Measurements from ENCODE around the gene TMC8. TPM values are rescaled to one million over a fixed set of nuclear protein-coding genes. Genes with fewer than 3 reads are reported as not detected.

Gene TMC8
- polyA plus RNA-seq, 4 donors: 1.4 to 2.6 (median 2.1) TPM

DNA sequence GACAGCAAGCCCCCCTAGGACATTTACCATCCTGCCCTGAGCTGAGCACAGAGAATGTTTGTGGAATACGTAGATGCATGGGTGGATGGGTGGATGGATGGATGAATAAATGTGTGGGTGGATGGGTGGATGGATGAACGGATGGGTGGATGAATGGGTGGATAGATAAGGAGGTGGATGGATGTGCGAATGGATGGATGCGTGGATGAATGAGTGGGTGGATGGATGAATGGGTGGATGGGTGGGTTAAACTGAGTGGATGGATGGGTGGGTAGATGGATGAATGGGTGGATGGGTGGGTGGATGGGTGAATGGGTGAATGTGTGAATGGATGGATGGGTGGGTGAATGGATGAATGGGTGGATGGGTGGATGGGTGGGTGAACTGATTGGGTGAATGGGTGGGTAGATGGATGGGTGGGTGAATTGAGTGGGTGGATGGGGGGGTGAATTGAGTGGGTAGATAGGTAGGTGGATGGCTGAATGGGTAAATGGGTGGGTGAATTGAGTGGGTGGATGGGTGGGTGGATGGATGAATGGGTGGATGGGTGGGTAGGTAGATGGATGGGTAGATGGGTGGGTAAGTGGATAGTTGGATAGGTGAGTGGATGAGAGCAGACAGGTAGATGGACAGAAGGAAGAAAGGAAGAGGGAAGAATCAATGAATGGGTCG is 7.2 kb upstream of the TMC8 start:
- DNase-seq (ENCODE audit: low read depth in 4 of 4, low spot score in 3 of 4): no peak

DNA sequence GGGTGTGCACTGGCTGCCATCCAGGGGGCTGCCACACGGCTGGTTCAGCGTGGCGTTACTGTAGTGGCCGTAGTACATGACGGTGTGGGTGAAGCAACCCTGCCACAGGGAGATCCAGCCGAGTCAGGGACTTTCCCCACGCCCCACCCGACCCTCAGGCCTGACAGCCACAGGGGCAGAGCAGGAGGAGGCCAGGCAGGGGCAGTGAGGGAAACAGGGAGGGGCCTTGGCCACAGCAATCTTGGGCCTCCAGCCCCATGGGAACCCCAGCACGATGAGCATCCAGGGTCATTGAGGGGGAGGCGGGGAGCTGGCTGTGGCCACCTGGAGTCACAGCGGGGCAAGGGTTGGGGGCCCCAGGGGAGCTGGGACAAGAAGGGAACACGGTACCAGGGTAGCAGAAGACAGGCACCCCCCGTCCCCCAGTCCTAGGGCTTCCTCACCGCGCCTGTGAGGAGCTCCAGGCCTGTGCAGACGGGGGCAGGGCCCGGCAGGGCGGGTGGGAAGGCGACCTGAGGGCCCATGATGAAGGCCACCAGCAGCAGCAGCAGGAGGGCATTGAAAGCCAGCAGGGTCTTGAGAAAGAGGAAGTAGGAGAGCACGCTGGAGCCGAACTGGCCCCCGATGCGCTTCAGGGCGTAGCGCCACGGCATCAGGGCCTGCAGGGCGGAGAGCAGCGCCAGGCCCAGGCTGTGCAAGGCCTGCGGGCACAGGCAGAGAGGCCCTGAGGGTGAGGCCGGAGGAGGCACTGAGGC is 6.3 kb upstream of the TMC8 start:
- no peak for DNase-seq (ENCODE audit: low read depth in 4 of 4, low spot score in 3 of 4)

DNA sequence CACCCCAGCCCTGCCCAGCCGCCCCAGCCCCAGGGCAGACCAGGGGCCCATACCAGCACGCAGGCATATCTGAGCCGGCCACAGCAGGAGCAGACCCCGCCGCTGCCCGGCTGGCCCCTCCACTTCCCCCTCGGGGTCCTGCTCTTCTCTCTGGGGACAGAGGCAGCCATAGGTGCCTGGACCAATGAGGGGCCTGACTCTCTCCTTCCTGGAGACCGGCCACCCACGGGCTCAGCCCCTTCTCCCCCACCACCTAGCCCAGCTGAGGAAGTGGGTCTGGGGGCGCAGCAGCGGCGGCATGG is 5.8 kb upstream of the TMC8 start:
- no peak for DNase-seq (ENCODE audit: low read depth in 4 of 4, low spot score in 3 of 4)

DNA sequence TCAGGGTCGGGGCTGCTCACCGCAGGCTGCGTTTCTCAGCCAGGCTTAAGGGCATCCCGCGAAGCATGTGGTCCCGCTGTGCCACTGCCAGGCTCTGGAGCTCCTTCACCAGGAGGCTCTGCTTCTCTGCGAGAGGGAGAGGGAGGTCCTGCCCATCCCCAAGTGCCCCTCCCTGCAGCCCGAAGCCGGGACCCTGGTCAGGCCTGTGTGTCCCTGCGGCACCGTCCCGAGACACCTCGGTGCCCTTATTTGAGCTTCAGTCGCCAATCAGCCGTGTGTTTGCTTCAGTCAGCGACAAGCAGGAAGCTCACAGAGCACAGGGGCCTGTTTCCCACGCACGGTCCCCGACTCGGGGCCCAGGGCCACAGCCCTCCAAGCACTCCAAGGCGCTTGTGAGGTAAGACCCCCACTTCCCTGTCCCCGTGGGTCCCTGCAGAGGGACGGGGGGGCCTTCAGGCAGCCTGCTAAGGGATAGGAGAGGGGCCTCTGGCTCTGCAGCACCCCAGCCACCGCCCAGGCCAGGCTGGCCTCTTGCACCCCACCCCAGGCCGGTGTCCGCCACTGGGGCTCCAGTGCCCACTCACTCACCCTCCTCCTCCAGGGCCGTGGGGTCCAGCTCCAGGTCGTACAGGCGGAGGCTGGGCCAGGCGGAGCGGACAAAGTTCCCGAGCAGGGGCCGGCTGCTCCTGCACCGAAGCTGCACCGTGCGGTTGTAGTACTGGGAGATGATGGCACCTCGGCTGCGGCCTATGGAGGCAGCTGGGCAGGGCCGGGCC is 5.2 kb upstream of the TMC8 start:
- no peak for DNase-seq (ENCODE audit: low read depth in 4 of 4, low spot score in 3 of 4)

DNA sequence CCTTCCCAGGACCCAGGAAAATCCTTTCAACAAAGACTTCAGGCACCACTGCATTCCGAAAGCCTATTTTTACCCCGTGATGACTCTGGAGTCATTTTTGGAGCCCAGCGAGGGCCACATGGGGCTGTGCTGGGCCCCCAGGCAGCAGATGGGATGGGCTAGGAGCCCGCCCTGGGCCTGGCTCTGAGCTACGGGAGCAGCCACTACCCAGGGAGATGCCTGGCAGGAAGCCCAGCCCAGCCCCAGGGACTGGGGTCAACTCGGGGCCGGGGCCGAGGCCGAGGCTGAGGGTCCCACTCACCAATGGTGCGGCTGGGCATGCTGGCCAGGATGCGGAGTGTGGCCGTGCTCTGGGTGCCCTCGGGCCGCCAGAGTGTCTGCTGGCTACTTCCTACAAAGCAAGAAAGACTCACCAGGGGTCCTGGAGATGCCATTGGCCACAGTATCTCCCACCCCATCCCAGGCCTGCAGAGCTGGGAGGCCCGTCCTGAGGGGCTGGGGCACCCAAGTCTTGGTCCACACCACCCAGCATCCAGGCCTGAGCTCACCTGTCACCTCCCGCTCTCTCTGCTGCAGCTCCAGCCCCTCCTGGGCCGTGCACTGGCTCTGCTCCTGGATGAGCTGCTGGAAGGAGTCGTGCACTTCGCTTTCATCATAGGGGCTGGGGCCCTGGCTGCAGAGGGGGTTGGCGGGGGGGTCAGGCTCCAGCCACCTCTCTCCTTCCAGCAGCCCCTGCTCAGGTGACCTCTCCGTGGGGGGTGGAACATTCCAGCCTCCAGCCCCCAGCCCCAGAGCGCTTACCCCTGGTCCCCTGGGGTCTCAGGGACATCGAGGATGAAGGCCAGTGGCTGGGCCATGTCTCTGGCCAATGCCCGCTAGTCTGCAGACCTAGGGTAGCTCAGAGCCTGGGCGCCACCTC is 4.3 kb upstream of the TMC8 start:
- DNase-seq (ENCODE audit: low read depth in 4 of 4, low spot score in 3 of 4): no peak

DNA sequence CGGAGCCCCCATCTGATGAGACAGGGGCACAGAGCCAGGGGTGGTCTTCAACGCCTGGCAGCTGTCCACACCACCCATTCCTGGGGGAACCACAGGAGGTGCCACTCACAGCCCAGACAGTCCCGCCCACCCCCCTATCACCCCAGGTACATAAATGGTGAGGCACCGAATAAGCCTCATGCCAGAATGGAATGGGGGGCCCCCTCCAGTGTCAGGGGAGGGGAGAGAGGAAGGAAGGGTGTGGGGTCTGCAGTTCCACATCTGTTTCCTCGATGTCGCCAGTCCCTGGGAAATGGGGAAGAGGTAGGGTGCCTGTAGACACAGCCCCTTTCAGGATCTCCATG is 3.7 kb upstream of the TMC8 start:
- no peak for DNase-seq (ENCODE audit: low read depth in 4 of 4, low spot score in 3 of 4)

DNA sequence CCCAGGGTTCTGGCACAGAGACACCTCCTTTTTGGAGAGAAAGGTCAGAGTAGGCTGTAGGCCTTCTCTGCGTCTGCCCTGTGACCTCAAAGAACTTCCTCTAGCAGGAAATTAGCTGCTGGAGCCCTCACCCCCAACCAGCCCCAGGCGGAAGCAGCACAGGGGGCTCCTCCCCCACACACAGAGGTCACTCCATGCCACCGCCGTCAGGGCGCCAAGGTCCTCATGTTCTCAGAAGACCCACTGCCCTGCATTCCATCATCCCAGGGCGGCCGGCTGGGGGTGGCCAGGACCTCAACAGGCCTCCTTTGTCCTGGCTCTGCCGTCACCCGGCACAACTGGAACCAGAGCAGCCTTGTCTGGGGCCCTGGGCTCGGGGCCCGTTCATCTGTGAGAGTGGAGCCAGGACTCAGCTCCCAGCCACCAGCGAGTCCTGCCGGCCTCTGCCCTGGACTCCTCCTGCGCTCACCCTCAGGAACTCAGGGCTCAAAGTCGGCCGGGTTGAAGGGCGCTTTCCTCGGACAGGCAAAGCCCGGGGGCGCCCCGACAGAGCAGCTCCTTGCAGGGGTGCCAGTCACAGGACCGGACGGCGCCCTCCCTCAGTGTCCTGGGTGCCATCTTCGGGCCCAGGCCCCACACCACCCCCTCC is 3.2 kb upstream of the TMC8 start:
- no peak for DNase-seq (ENCODE audit: low read depth in 4 of 4, low spot score in 3 of 4)

DNA sequence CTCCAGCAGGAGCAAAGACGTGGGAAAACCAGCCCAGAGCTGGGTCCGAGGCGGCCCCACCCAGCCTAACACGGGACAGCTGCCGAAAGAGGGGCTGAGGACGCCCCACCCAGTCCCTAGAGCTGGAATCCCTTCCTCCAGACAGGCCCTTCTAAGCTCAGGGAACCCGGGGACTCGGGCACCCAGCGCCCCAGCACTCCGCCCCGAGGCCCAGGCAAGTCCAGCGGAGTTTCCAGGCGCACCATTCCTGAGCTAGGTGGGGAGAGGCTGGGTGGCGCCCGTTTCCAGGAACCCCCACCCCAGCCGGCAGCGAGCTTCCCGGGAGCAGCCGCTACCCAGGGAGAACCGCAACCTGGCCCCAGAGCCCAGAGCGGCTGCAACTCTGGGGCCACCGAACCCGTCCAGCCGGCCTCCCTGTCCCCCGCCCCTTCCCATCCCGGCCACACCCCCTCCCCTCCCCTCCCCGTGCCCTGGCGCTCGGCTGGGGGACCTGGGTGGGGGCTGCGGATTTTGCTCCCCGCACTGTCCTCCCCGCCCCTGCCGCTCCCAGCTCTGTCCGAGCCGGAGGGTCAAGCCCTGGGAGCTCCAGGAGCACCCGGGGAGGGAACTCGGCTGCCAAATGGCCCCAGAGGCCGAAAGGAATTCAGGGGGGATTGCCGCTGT is 2.6 kb upstream of the TMC8 start:
- no peak for DNase-seq (ENCODE audit: low read depth in 4 of 4, low spot score in 3 of 4)

DNA sequence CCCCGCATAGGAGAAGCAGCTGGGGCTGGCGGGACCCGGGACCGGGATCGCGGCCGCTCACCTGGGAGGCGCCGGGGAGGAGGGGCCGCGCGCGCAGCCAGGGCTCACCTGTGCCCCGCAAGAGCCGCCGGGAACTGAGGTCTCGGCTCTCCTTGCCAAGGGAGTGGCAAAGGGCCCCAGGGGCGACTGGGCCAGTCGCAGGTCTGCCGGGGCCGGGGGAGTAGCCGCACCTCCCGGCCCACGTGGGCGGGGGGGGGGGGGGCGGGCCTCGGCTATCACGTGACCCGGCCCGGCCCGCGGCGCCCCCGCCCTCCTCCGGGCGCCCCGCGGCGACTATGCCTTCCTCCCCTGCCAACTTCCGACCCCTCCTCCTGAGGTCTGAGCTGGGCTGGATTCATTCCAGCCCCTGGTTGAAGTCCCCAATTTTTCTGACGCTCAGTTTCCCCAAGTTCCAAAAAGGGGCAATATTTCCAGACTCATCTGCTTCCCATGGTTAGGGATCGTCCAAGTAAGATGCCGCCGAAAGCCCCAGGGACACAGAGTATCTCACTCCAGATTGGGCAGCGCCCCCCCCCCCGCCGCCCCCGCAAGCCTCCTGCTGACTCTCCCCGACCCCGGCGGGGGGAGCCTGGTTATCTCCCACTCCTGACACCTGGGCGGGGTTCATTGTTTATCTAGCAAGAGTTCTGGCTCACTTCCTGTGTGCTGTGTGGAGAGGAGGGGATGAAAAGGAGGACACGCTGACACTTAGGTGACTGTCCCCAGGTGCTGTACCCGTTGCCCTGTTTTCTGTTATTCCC is 1.8 kb upstream of the TMC8 start, which contains the start of gene TMC6:
Gene TMC6, minus strand, starts transcription at position 205 of the 800 bp plus-strand sequence. CDS start 1,923 bp downstream, outside the sequence.
- DNase-seq (ENCODE audit: low read depth in 4 of 4, low spot score in 3 of 4): no peak

DNA sequence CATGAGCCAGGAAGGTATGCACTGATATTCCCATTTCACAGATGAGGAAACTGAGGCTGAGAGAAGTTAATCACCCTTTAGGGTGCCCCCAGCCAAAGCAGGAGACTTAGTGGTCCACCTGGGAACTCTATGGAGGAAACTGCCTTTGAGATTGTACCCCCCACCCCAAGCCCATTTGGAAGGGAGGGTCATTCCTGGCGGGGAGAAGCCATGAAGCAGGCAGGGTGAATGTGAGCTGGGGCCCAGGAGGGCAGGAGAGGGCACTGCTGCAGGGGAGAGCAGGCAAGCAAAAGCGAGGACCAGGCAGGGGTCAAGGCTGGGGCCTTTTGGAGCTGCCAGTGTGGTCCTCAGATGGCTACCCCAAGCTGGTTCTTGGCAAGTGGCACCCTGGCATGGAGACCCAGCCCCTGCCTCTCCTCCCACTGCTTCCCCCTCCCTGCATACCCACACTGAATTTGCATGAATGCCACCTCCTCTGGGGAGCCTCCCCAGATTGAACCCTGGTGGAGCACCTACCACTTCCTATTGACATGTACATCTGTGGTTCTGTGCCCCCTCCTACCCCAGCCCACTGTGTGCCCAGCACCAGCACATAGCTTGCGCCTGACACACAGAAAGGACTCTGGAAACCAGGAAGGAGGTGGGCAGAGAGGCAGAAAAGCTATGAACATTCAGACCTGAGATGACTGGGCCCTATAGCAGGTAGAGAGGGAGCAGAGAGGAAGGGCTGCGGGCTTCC is 1.1 kb upstream of the TMC8 start:
- DNase-seq (ENCODE audit: low read depth in 4 of 4, low spot score in 3 of 4): no peak

DNA sequence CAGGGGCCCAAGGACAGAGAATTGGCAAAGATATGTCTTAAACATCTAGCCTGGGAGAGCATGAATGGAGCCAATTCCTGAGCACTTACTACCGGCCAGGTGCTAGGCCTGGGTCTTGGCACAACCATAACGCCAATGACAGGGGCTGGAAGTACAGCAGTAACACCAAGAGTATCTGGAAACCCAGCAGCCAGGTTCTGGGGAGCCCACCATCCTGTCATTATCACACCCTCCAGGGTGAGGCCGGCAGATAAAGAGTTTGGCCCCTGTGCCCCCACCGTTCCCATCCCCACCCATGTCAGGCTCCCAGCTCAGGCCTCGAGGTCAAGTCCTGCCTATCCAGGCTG is 508 bp upstream of the TMC8 start:
- no peak for DNase-seq (ENCODE audit: low read depth in 4 of 4, low spot score in 3 of 4)

DNA sequence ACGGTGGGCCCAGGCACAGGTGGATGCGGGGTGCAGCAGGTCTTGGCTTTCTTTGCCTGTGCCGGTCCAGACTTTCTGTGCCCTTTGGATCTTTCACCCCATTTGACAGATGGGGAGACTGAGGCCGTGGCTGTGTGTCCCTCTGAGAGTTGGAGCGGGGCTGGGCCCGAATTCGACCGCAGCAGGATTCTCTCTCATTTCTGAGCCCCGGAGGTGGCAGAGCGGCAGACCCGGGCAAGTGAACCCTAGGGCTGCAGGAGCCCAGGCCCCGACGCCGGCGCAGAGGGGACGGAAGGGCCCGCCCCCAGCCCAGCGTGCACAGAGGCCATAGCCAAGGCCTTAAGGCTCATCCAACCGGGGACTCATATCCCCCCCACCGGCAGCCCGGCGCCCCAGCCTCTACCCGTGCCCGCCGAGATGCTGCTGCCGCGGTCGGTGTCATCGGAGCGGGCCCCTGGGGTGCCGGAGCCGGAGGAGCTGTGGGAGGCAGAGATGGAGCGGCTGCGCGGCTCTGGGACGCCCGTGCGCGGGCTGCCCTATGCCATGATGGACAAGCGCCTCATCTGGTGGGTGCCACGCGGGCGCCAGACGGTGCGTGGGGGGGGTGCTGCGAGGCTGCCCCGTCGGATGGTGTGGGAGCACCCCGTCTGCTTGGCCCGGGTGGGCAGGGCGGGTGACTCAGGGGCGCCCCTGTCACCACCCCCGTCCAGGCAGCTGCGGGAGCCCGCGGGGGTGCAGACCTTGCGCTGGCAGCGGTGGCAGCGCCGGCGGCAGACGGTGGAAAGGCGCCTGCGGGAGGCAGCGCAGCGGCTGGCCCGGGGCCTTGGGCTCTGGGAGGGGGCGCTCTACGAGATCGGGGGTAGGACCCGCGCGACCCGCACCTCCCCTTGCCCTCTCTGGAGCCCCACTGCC is 857 bp downstream of the TMC8 start:
- DNase-seq (ENCODE audit: low read depth in 4 of 4, low spot score in 3 of 4): no peak

DNA sequence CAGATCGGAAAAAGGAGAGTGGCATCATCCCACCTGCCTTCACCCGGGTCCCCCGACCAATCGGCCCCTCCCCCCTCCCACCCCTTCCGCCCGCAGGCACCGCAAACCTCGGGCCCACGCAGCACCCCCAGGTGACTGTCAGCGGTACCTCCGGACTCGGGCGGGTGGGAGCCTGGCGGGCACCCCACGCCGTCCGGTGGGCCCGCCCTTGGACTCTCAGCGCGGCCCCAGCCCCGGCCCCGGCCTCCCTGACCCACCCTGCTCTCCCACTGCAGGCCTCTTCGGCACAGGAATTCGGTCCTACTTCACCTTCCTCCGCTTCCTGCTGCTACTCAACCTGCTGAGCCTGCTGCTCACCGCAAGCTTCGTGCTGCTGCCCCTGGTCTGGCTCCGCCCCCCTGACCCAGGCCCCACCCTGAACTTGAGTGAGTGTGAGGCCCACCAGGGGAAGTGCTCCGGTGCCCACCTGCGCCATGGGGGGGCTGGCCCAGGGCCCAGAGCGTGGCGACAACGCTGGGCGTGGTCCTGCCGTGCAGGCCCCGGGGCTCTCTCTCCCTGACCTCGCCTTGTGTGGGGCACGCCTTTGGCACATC is 1.6 kb downstream of the TMC8 start:
- no peak for DNase-seq (ENCODE audit: low read depth in 4 of 4, low spot score in 3 of 4)

DNA sequence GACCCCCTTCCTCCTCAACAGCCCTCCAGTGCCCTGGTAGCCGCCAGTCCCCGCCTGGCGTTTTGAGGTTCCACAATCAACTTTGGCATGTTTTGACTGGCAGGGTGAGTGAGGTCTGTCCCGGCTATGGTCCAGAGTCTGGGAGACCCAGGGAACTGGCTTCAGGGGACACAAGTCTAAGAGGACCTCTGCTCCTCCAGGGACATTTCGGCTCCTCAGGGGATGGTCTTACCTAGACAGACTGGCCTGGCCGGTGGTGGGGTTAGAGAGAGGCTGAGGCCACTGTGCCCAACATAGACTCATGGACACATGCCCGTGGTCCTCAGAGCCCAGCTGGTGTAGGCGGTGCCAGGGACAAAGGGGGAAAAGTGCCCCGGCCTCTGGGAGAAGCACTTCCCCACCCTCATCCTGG is 2.2 kb downstream of the TMC8 start:
- no peak for DNase-seq (ENCODE audit: low read depth in 4 of 4, low spot score in 3 of 4)

DNA sequence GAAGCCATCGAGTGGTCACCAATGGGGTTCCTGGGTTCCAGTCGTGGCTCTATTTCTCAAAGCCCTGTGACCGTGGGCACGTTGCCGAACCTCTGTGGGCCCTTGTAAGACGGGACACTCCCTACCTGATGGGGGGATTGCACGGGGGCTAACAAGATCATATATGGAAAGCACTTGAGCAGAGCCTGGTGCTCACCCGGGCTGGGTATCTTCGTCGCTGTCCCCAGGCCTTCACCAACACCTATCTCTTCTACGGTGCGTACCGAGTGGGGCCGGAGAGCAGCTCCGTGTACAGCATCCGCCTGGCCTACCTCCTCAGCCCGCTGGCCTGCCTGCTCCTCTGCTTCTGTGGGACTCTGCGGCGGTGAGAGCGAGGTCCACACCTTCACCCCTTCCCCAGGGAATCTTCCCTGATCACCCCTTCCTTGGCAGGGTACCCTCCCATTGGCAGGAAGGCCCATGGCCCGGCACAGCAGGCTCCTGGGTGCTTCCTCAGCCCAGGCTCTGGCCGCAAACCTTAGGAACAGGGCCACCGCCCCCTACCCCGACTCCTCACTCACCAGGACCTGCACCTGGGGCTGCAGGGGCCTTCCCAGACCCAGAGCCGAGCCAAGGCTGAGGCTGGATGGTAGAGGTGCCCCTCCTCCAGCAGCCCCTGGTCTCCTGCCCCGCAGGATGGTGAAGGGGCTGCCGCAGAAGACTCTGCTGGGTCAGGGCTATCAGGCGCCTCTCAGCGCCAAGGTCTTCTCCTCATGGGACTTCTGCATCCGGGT is 2.8 kb downstream of the TMC8 start:
- no peak for DNase-seq (ENCODE audit: low read depth in 4 of 4, low spot score in 3 of 4)

Measured in right renal pelvis (tissue), 4 donors.